GM18519 (cell line): ENCODE results near the gene OPN4.

Experiments used
- ATAC-seq: cut with Tn5 transposase; IDR thresholded peaks from one replicate; pipeline ENCODE4 v1.9.1; 2021; ENCODE audit warnings: mild to moderate bottlenecking, moderate library complexity; ENCODE audit not compliant: unreplicated experiment, low FRiP score

OPN4 gene

DNA sequence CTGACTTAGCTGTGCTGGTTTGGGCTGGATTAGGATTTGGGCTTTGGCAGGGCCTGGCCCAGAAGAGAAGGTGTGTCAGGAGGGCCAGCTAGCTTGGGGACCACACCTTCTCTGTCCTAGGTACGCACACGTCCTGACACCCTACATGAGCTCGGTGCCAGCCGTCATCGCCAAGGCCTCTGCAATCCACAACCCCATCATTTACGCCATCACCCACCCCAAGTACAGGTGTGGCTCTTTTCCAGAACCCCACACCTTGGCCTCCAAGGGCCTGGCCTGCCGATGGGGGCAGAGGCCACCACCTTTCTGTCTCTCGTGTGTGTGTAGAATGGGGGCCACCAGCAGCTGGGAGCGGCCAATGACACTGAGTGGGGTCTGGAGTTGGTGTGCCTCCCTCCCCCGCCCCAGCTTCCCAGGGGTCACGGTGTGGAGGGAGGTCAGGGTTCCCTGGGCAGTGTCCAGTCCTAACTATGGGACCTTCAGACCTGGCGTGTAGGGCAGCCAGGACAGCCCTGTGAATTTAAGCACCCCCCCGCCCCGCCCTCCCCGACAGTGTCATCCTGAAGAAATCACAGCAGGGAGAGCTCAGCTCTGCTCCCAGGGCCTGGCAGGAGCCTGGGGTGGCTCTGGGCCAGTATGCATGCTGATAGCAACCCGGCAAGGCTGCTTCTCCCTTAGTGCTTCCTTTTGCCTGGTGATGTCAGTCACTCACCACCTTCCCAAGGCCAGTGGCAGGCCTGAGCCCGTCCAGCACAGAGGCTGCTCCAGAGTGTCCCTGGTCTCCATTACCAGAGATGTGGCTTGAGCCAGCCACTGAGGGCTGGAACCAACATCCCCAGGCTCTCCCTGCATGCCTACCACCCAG is 7.0 kb downstream of the OPN4 start:
- no peak for ATAC-seq

DNA sequence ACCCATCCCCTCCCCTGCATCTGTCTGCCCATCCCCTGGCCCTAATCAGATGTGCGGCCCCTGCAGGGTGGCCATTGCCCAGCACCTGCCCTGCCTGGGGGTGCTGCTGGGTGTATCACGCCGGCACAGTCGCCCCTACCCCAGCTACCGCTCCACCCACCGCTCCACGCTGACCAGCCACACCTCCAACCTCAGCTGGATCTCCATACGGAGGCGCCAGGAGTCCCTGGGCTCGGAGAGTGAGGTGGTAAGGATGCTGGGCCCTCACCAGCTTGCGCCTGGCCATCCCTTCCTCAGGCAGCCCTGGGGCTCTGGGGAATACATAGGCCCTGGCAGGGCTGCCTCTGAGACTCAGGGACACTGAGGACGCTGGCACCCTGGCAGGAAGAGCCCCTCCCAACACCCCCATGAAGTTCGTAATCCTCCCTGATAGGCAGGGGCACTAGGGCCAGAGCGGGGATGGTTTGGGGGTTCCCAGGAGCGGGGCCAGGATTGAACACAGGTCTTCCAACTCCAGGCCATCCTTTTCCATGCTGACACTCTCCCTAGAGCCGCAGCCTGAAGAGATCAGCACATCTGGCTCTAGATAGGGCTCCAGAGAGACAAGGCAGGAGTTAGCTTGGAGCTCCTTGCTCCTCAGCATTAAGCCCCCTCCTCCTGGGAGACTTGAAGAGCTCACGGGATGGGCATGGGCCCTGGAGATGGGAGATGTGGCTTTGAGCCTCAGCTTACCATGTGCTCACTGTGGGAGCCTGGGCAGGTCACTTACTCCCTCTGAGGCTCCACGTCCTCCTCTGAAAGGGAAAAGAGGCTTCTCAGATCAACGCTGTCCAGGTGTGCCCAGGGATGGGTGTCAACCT is 8.1 kb downstream of the OPN4 start:
- ATAC-seq: no peak

DNA sequence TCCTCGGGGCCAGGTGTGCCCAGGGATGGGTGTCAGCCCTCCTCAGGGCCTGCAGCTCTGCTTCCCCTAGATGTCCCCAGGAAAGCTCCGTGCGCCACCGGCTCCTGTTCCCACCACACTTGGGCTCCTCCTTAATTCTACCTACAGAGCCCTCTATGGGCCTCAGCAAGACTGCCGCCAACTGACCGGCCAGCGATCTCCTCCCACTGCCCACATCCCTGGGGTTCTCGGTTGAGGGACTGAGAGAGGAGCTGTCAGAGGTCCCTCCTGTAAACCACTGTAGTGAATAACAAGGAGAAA is 8.6 kb downstream of the OPN4 start:
- no peak for ATAC-seq

DNA sequence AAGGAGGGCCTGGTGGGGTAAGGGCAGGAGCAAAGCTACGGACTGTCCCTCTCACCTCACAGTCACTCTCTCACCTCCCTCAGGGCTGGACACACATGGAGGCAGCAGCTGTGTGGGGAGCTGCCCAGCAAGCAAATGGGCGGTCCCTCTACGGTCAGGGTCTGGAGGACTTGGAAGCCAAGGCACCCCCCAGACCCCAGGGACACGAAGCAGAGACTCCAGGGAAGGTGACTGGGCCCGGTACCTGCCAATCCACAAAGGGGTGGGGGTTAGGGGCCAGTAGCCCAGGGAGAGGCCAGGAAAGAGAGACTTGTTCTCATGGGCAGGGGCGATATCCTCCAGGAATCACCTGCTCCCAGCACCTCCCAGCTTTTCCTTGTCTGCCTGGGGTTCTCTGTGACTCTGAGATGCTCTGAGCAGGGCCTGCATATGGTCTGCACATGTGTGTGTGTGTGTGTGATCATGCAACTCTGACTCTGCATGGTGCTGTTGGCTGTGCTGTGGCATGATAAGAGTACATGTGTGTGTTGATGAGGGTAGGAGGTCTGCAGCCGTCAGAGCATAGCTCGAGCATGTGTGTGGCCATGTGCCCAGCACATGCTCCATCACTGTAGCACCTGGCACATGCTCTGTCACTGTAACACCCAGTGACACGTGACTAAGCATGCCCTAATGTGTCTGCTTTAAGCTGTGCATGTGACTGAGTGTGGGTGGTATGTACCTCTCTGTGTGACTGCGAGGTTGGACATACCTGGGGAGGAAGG is 9.4 kb downstream of the OPN4 start:
- ATAC-seq: no peak

GRCh38 chr10:86664341-86665217 is 10.2 kb downstream of the OPN4 start:
- ATAC-seq: no peak

DNA sequence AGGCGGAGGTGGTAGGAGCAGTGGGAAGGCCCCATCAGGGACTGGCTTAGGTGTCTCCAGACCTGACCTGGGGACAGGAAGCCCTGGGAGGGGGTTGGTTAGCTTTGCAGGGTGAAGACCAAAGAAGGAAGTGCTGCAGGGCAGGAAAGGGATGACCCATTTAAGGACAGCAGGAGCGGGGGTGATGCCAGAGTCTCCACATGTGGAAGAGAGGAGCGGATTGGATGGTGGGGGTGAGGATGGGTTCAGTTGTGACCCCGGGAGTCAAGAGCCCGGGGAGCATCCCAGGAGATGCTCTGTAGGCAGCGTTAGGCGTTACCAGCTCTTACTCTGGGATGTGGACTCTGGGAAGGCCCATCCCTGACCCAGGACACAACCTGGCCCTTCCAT is 10.9 kb downstream of the OPN4 start:
- ATAC-seq: no peak

- no peak for ATAC-seq
Observed at GRCh38 chr10:86665868-86666267, 11.5 kb downstream of the OPN4 start.

DNA sequence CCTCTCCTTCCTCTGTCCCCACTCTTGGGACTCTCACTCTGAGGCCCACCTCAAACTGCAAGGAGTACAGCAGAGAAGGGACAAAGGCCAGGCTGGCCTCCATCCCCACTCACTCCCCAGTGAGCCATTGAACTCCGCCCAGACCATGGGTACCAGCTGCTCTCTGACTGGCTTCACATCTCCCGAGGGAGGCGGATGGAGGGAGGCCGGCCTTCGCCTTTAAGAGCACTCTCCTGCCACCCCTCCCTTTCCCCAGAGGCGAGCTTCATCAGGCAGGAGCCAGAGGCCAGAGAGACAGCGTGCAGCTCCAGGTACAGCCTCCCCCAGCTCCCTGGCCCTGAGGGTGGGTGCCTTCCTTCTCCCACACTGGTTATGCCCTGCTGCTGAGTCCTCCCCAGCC is 12.2 kb downstream of the OPN4 start:
- ATAC-seq: no peak

DNA sequence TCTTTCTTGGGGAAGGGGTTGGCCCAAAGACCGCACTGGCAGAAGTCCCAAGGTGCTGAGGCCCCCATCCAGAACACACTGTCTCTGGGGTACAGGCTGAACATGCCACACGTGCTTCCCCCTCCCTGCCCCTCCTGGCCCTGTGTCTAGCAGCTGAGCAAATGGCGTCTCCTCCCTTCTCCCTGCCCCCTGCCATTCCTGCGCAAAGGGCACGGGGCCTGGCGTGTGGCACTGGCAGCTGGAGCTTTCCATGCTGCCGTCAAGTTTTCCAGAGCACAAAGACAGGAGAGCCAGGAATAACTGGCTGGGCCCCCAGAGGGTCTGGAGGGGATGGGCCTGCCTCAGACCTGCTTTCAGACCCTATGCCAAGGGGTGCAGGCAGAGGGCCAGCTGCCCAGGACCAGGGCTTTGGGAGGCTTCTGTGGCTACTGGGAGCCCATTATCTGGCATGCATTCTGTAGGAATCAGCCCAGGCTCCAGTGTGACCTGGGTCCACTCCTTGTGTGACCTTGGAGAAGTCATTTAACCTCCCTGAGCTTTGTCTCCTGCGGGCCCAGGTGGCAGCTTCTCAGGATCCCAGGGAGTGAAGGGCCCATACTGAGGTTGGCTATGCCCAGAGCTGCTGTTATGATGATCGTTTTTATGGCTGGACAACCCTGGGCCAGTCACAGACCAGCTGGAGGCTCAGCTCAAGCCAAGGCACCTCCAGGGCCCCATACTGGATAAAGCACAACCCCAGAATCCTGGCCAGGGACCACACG is 13.3 kb downstream of the OPN4 start:
- ATAC-seq: no peak

- ATAC-seq: no peak
Observed at GRCh38 chr10:86668297-86669165, 14.2 kb downstream of the OPN4 start, which contains the start of gene LDB3. Gene LDB3 (plus strand): TSS chr10:86668511. CDS start chr10:86668692, 181 bp downstream.

DNA sequence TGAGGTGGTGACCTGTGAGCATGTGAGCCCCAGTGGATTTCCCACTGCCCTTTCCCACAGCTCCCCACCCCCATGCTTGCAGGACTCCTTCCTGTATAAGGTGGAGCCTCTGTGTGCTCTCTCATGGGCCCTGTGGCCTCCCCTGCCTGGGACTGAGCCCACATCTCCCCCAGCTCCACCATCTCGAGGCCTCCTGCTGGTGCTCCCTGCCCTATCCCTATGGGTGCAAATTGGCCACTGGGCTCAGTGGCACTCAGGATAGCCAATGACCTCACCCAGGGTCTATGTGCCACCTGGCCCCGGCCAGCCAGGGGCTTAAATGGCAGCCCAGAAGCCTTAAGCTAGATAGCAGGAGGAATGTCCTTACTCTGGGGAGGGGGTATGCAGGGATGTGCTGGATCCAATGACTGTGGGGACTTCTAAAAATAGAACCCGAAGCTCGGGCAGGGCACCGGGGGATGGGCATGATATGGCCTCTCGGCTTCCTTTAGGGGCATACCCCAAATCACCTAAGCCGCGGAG is 16.0 kb downstream of the OPN4 start:
- no peak for ATAC-seq

DNA sequence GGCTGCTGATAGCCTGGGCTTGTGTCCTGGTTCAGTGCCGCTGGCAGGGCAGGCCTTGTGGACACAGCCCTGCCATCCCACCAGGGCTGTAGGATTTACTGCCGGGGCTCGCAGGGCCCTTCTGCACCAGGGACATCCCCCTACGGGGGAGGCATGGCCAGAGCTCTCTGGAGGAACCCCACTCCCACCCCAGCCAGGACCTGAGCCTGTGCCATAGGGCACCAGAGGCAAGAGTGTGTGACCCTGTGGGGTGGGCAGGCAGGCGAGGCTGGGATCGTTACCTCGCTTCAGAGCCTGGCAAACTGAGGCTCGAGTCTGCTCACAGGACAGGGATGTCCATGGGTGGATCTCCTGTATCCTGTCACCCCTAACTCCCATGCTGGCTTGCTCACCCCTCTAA is 16.5 kb downstream of the OPN4 start:
- no peak for ATAC-seq

- ATAC-seq: no peak
Observed at GRCh38 chr10:86671419-86671818, 17.1 kb downstream of the OPN4 start.

DNA sequence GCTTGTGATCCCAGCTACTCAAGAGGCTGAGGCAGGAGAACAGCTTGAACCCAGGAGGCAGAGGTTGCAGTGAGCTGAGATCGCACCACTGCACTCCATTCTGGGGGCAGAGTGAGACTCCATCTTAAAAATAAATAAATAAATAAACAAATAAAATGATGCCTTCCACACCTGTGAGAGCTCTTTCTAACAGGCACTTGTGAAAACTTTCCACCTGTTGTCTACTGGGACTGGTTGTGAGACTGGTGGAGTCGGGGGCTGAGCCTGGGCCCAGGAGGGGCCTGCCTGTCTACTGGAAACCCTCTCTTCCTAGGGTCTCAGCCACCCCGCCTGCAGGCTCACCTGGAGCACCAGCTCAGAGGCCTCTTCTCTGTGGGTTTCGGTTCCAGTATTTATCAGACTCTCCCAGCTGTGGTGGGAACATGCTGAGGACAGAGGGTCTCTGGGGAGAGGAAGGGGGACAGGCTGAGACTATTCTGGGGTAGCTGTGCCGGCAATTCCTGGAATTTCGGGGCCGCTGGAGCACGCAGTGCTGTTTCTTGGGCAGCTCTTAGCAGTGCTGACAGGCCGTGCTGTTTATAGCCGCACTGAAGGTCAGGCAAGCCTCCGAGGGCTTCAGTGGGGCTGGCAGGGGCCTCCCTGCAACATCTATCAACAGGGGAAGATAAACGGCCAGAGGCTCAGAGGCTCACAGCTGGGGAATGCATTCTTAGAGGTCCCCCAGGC is 17.8 kb downstream of the OPN4 start:
- ATAC-seq: no peak

GRCh38 chr10:86673216-86673826 is 19.0 kb downstream of the OPN4 start:
- ATAC-seq: no peak

DNA sequence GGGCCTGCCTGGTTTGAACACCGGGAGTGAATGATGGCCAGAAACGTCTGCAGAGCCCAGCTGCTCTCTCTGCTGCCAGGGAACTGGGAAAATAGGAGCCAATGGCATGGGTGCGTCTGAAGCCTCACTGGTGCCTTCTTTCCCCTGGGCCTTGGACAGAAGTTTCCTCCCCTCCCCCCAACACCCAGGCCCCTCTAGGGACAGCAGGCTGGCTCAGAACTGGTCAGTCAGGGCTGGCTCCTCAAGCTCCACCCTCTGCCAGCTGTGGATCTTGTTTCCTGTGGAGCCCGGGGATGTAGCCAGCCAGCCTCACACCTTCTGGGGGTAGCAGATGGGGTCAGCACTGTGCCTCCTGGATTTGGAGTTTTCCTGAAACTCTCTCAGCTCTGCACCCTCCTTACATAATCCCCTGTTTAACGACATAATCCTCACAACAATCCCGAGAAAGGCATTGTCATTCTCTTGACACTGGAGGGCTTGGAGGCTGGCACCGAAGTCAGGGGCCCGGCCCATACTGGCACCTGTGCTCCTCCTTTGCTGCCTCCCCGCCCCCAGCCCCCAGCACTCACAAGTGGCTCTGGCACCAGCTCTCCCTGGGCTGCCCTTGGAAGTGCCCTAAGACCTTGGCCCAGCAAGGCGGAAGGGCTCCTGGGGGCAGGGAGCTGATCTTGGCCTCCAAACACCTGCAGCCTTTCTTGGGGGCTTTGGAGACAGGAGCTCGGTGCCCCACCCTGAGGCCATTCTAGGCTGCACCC is 19.7 kb downstream of the OPN4 start:
- ATAC-seq: no peak
